Gastrocnemius medialis (tissue), 4 donors: ENCODE measurements around the gene PRDM5. TPM values are rescaled to one million over a fixed set of nuclear protein-coding genes. Genes with fewer than 3 reads are reported as not detected.

Experiments
- ATAC-seq, 2 donors: fragments of 150-250 bp; one replicate each; pipeline ENCODE4 v1.9.1; 2016
- DNase-seq, 2 donors: peaks; one replicate each; pipeline ENCODE4 v3.0.0-alpha.2; 2019
- H3K27ac ChIP-seq, 4 donors: fragments of 200-600 bp; sonication (generic); 1 replicate in 1 of 4; 2 replicates in 3 of 4; pipeline ENCODE4 v1.5.1; 2016 to 2018; ENCODE audit warnings: mild to moderate bottlenecking in 2 of 4, moderate library complexity in 1 of 4
- H3K27me3 ChIP-seq, 3 donors: fragments of 200-600 bp; sonication (generic) in 2 of 3; 1 replicate in 1 of 3; 2 replicates in 2 of 3; pipeline versions ENCODE4 v1.5.1 to v1.6.0; 2016 to 2019; ENCODE audit warnings: mild to moderate bottlenecking in 1 of 3, moderate library complexity in 1 of 3
- H3K36me3 ChIP-seq, 2 donors: fragments of 200-600 bp; sonication (generic) in 1 of 2; one replicate each; pipeline ENCODE4 v1.5.1; 2017 to 2018
- H3K4me1 ChIP-seq, 2 donors: fragments of 200-600 bp; sonication (generic) in 1 of 2; one replicate each; pipeline ENCODE4 v1.5.1; 2016 to 2017; ENCODE audit warnings: mild to moderate bottlenecking in 2 of 2
- H3K4me3 ChIP-seq, 4 donors: fragments of 200-600 bp; sonication (generic) in 3 of 4; 1 replicate in 1 of 4; 2 replicates in 3 of 4; pipeline ENCODE4 v1.5.1; 2016 to 2019; ENCODE audit warnings: mild to moderate bottlenecking in 2 of 4
- H3K9me3 ChIP-seq, 3 donors: fragments of 200-600 bp; sonication (generic) in 2 of 3; 1 replicate in 1 of 3; 2 replicates in 2 of 3; pipeline ENCODE4 v1.5.1; 2016 to 2019
- POLR2A ChIP-seq, 2 donors: fragments of 450-650 bp; IDR thresholded peaks; one replicate each; pipeline ENCODE4 v1.6.1; 2017; ENCODE audit warnings: antibody characterized with exemption in 2 of 2, mild to moderate bottlenecking in 2 of 2, moderate library complexity in 2 of 2
- in situ Hi-C, 4 donors: fragments of 200-750 bp; cut with MboI; loops; one replicate each; pipeline versions ENCODE4 v1.15.0 to v1.8.0; 2017; ENCODE audit warnings: low sequenced_read_pairs in 4 of 4
- intact Hi-C: fragments of 100-400 bp; cut with DNase I; formaldehyde crosslinking; loops from one replicate; pipeline ENCODE4 v1.15.1; 2023; ENCODE audit warnings: low total_unique reads
- total RNA-seq, 4 donors: library from RNA; depleted of rRNA; stranded (reverse); fragments of >200 nt; gene quantifications; one replicate each; pipeline versions ENCODE4 v1.1.0 to v1.2.3, GENCODE V29; 2016
- TF ChIP-seq, protein P1 (sequence below), 5 experiments: fragments of 450-650 bp in 3 of 5; fragments of 200-600 bp in 2 of 5; sonication (generic) in 2 of 5; IDR thresholded peaks in 4 of 5; conservative IDR thresholded peaks in 1 of 5; 1 replicate in 4 of 5; 2 replicates in 1 of 5; pipeline ENCODE4 v1.5.1; 2016 to 2019; ENCODE audit warnings: antibody characterized with exemption in 5 of 5, mild to moderate bottlenecking in 3 of 5, moderate library complexity in 3 of 5

PRDM5 gene
- total RNA-seq, 4 donors from 2014 or later: 1.3 to 2.3 (median 1.6) TPM

DNA sequence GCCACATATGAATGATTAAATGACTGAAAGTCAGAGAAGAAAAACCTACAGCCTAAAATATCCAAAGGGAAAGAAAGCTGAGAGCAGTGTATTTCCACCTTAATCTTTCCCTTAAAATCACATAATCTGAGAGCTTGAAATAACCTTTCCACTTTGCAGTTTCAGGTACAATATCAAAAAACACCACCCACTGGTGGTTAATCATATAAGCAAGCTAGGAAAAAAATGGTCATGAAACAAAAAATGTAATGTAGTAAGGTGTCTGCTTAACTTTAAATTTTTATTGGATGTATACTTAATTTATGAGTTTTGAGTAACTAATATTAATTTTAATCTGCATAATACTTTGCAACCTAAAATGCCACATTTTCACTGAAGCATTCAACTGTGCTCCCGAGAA lies 3.2 kb downstream of the PRDM5 start:
- H3K27ac ChIP-seq: no peak overlapping the region

GRCh38 chr4:120918788-120919187 lies 3.7 kb downstream of the PRDM5 start:
- intact Hi-C loops: loop anchor here (10.0 kb wide), 1 partner anchor 1854 kb away; no protein-coding TSS in a partner anchor

More for the DNA sequence above, 3.2 kb downstream of the PRDM5 start:
- no peak for DNase-seq
- H3K4me3 ChIP-seq: no peak overlapping the region
- H3K36me3 ChIP-seq: no peaks in the 10 kb centered on the region
- TF ChIP-seq, protein P1, sequence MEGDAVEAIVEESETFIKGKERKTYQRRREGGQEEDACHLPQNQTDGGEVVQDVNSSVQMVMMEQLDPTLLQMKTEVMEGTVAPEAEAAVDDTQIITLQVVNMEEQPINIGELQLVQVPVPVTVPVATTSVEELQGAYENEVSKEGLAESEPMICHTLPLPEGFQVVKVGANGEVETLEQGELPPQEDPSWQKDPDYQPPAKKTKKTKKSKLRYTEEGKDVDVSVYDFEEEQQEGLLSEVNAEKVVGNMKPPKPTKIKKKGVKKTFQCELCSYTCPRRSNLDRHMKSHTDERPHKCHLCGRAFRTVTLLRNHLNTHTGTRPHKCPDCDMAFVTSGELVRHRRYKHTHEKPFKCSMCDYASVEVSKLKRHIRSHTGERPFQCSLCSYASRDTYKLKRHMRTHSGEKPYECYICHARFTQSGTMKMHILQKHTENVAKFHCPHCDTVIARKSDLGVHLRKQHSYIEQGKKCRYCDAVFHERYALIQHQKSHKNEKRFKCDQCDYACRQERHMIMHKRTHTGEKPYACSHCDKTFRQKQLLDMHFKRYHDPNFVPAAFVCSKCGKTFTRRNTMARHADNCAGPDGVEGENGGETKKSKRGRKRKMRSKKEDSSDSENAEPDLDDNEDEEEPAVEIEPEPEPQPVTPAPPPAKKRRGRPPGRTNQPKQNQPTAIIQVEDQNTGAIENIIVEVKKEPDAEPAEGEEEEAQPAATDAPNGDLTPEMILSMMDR (IDR thresholded peaks at IDR 0.05 in 4 of 5, conservative IDR thresholded peaks at IDR 0.05 in 1 of 5): no peak
- no peak for TF ChIP-seq POLR2A (IDR thresholded peaks at IDR 0.05)
- in situ Hi-C loops: no loop called here
- peaks cover 6 to 22% of the 10 kb centered on the region in 2 donors for H3K4me1 ChIP-seq
- no peak for ATAC-seq
- intact Hi-C loops: loop anchor here (10.0 kb wide), 1 partner anchor 1855 kb away; no protein-coding TSS in a partner anchor
- H3K27me3 ChIP-seq: no peaks in the 10 kb centered on the region
- H3K9me3 ChIP-seq: no peaks in the 10 kb centered on the region

GRCh38 chr4:120918092-120918491 lies 4.4 kb downstream of the PRDM5 start:
- H3K27ac ChIP-seq: no peak overlapping the region

More at GRCh38 chr4:120918788-120919187, 3.7 kb downstream of the PRDM5 start:
- in situ Hi-C loops: no loop called here
- Histone ChIP-seq H3K9me3 (no peaks in the 10 kb centered on the region), H3K27ac (no peak overlapping the region), H3K27me3 (no peaks in the 10 kb centered on the region), H3K36me3 (no peaks in the 10 kb centered on the region), H3K4me1 (peaks cover 6 to 22% of the 10 kb centered on the region in 2 donors), H3K4me3 (no peak overlapping the region)
- no peak for DNase-seq
- TF ChIP-seq POLR2A (IDR thresholded peaks at IDR 0.05): no peak
- TF ChIP-seq, protein P1 (IDR thresholded peaks at IDR 0.05 in 4 of 5, conservative IDR thresholded peaks at IDR 0.05 in 1 of 5): no peak
- ATAC-seq: no peak

DNA sequence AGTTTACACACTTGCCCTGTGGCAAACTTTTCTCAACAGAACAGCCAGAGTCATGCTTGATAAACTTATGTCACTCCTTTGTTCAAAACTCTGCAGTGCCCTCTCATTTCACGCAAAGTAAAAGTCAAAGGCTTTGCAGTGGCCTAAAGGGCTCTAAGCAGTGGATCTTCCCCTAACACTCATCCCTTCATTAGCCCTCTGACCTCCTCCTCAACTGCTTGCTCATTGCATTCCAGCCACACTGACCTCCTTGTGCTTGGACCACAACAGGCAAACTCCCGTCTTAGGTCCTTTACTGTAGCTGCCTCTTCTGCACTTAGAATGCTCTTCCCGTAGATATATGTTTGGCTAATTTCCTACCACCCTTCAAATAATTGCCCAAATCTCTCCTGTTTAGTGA lies 5.6 kb downstream of the PRDM5 start:
- intact Hi-C loops: loop anchor here (10.0 kb wide), 1 partner anchor 1852 kb away; no protein-coding TSS in a partner anchor

More at GRCh38 chr4:120918092-120918491, 4.4 kb downstream of the PRDM5 start:
- intact Hi-C loops: loop anchor here (10.0 kb wide), 1 partner anchor 1853 kb away; no protein-coding TSS in a partner anchor
- H3K9me3 ChIP-seq: no peaks in the 10 kb centered on the region
- ATAC-seq (no peak), DNase-seq (no peak)
- in situ Hi-C loops: no loop called here
- H3K4me3 ChIP-seq: no peak overlapping the region
- H3K4me1 ChIP-seq: peaks cover 6 to 22% of the 10 kb centered on the region in 2 donors
- H3K27me3 ChIP-seq: no peaks in the 10 kb centered on the region
- no peaks in the 10 kb centered on the region for H3K36me3 ChIP-seq
- TF ChIP-seq, protein P1 (IDR thresholded peaks at IDR 0.05 in 4 of 5, conservative IDR thresholded peaks at IDR 0.05 in 1 of 5): no peak
- no peak for TF ChIP-seq POLR2A (IDR thresholded peaks at IDR 0.05)

More for the DNA sequence above, 5.6 kb downstream of the PRDM5 start:
- DNase-seq (no peak), ATAC-seq (no peak)
- in situ Hi-C loops: no loop called here
- H3K27ac ChIP-seq: no peak overlapping the region
- H3K9me3 ChIP-seq: no peaks in the 10 kb centered on the region
- TF ChIP-seq, protein P1 (IDR thresholded peaks at IDR 0.05 in 4 of 5, conservative IDR thresholded peaks at IDR 0.05 in 1 of 5): no peak
- TF ChIP-seq POLR2A (IDR thresholded peaks at IDR 0.05): no peak
- peaks cover 6 to 22% of the 10 kb centered on the region in 2 donors for H3K4me1 ChIP-seq
- no peaks in the 10 kb centered on the region for H3K27me3 ChIP-seq
- no peaks in the 10 kb centered on the region for H3K36me3 ChIP-seq
- no peak overlapping the region for H3K4me3 ChIP-seq
